Measurements from ENCODE around the gene DBT.

DNA sequence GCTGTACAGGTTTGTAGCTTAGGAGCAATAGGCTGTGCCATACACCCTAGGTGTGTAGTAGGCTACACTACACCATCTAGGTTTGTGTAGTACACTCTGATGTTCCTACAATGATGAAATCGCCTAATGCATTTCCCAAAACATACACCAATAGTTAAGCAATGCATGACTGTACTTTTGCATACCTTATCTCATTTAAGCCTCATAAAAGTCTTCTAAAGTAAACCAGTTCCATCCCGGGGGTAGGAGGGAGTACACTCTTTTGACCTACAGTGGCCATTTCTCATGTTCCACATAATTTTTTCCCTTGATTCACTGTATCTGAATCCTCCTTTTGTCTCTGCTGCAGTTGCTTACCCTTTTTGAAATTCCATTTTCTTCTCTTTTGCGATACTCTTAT lies 104.5 kb downstream of the DBT start:
- TF ChIP-seq, protein P1, sequence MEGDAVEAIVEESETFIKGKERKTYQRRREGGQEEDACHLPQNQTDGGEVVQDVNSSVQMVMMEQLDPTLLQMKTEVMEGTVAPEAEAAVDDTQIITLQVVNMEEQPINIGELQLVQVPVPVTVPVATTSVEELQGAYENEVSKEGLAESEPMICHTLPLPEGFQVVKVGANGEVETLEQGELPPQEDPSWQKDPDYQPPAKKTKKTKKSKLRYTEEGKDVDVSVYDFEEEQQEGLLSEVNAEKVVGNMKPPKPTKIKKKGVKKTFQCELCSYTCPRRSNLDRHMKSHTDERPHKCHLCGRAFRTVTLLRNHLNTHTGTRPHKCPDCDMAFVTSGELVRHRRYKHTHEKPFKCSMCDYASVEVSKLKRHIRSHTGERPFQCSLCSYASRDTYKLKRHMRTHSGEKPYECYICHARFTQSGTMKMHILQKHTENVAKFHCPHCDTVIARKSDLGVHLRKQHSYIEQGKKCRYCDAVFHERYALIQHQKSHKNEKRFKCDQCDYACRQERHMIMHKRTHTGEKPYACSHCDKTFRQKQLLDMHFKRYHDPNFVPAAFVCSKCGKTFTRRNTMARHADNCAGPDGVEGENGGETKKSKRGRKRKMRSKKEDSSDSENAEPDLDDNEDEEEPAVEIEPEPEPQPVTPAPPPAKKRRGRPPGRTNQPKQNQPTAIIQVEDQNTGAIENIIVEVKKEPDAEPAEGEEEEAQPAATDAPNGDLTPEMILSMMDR (IDR thresholded peaks at IDR 0.05; ENCODE audit: insufficient read depth, low read length), result no peak
- TF ChIP-seq, protein P2, sequence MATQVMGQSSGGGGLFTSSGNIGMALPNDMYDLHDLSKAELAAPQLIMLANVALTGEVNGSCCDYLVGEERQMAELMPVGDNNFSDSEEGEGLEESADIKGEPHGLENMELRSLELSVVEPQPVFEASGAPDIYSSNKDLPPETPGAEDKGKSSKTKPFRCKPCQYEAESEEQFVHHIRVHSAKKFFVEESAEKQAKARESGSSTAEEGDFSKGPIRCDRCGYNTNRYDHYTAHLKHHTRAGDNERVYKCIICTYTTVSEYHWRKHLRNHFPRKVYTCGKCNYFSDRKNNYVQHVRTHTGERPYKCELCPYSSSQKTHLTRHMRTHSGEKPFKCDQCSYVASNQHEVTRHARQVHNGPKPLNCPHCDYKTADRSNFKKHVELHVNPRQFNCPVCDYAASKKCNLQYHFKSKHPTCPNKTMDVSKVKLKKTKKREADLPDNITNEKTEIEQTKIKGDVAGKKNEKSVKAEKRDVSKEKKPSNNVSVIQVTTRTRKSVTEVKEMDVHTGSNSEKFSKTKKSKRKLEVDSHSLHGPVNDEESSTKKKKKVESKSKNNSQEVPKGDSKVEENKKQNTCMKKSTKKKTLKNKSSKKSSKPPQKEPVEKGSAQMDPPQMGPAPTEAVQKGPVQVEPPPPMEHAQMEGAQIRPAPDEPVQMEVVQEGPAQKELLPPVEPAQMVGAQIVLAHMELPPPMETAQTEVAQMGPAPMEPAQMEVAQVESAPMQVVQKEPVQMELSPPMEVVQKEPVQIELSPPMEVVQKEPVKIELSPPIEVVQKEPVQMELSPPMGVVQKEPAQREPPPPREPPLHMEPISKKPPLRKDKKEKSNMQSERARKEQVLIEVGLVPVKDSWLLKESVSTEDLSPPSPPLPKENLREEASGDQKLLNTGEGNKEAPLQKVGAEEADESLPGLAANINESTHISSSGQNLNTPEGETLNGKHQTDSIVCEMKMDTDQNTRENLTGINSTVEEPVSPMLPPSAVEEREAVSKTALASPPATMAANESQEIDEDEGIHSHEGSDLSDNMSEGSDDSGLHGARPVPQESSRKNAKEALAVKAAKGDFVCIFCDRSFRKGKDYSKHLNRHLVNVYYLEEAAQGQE (IDR thresholded peaks at IDR 0.05; ENCODE audit: insufficient replicate concordance, low read depth), result no peak
- no peak for TF ChIP-seq POLR2AphosphoS5 (IDR thresholded peaks at IDR 0.05; ENCODE audit: low read depth)
- TF ChIP-seq SPI1 (IDR thresholded peaks at IDR 0.05; ENCODE audit: borderline replicate concordance, low read depth), result no peak
